ENCODE measurements around the gene RGS12. TPM values are rescaled to one million over a fixed set of nuclear protein-coding genes. Genes with fewer than 3 reads are reported as not detected.
A peak's percentile ranks its signal among the peaks of the same experiment; 100 is the strongest.

RGS12 gene
- polyA plus RNA-seq, 1 donor (not counting 4 experiments of a cell fraction or from before 2014, with no cell fraction given) = 34.0 TPM

GRCh38 chr4:3257103-3257555 lies 35.7 kb upstream of the RGS12 start:
- H3K4me2 ChIP-seq (ENCODE audit: control insufficient read depth, extremely low read depth, insufficient read depth, low read depth, low read length) = no peak overlapping the region
- DNase-seq (ENCODE audit: low read depth, low spot score) = peak; percentile 9
- dilution Hi-C loops (cut with MboI; ENCODE audit: extremely low pct_ligation_motif_present, low sequenced_read_pairs) = no loop called here

DNA sequence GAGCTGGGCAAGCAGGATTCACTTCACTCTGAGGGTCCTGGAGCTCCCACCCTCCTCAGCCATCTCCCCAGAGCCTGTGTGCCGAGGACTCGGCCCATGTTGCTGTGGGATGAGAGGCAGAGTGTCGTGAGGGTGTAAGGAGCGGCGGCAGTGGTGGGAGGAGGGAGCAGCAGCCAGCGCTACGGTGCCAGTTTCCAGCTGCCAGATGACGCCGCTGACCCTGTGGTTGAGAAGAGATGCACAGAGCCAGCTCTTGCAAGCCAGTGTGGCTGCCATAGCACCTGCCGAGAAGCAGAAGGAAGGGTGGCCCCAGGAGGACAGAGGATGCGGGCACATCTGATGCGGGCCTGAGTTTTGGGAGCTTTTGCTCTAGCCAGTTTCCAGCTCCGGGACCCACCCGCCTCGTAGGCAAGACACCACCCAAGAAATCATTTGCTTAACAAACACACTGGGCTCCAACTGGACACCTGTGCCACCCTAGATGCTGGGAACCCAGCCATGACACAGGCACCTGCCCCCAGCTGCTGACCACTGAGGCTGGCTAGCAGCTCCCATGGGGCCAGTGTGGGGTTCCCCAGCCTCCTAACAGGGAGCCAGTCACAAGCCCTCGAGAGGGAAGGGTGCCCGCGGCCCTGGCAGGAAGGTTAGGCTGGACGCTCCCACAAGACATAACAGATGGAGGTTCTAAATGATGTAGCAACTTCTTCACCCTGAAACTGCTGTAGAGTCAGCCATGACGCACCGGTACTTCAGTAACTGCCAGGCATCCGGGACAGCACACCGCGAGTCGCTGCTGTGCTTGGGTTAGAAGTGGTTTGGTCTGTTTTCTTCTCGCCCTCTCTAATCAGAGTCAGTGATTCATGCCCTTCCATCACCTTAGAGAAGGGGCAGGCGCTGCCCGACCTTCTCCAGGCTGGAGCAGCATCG lies 35.0 kb upstream of the RGS12 start:
- dilution Hi-C loops (cut with MboI; ENCODE audit: extremely low pct_ligation_motif_present, low sequenced_read_pairs) = no loop called here
- FAIRE-seq = no peak
- DNase-seq (ENCODE audit: low read depth, low spot score) = no peak
- Histone ChIP-seq H3K27ac (ENCODE audit: control insufficient read depth, insufficient read depth, low read length) (no peak overlapping the region), H3K79me2 (ENCODE audit: control insufficient read depth, insufficient read depth, low read length) (no peaks in the 10 kb centered on the region), H3K4me2 (ENCODE audit: control insufficient read depth, extremely low read depth, insufficient read depth, low read depth, low read length) (no peak overlapping the region), H4K20me1 (ENCODE audit: control insufficient read depth, extremely low read depth, insufficient read depth, low read length) (no peaks in the 10 kb centered on the region), H3K4me3 (ENCODE audit: control insufficient read depth in 2 of 3, extremely low read depth in 1 of 3, insufficient read depth in 2 of 3, low read depth in 1 of 3, low read length in 3 of 3) (no peak overlapping the region), H3K36me3 (ENCODE audit: control insufficient read depth in 2 of 2, extremely low read depth in 1 of 2, insufficient read depth in 2 of 2, low read length in 2 of 2) (no peaks in the 10 kb centered on the region), H3K9me3 (ENCODE audit: control insufficient read depth, low read depth, low read length) (no peaks in the 10 kb centered on the region), H3K4me1 (ENCODE audit: control insufficient read depth, extremely low read depth, insufficient read depth, low read length) (peaks cover 3% of the 10 kb centered on the region), H3K27me3 (ENCODE audit: control insufficient read depth, extremely low read depth, insufficient read depth, low read length) (peaks cover 10% of the 10 kb centered on the region), H3K9ac (ENCODE audit: control insufficient read depth, extremely low read depth, insufficient read depth, low read length) (no peak overlapping the region), H2AFZ (ENCODE audit: control insufficient read depth, low read length) (no peak overlapping the region), H3K9me1 (ENCODE audit: control insufficient read depth, extremely low read depth, insufficient read depth, low read length) (no peaks in the 10 kb centered on the region)
- TF ChIP-seq, protein P1, sequence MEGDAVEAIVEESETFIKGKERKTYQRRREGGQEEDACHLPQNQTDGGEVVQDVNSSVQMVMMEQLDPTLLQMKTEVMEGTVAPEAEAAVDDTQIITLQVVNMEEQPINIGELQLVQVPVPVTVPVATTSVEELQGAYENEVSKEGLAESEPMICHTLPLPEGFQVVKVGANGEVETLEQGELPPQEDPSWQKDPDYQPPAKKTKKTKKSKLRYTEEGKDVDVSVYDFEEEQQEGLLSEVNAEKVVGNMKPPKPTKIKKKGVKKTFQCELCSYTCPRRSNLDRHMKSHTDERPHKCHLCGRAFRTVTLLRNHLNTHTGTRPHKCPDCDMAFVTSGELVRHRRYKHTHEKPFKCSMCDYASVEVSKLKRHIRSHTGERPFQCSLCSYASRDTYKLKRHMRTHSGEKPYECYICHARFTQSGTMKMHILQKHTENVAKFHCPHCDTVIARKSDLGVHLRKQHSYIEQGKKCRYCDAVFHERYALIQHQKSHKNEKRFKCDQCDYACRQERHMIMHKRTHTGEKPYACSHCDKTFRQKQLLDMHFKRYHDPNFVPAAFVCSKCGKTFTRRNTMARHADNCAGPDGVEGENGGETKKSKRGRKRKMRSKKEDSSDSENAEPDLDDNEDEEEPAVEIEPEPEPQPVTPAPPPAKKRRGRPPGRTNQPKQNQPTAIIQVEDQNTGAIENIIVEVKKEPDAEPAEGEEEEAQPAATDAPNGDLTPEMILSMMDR (optimal IDR thresholded peaks at IDR 0.05 in 1 of 3, IDR thresholded peaks at IDR 0.05 in 1 of 3, conservative IDR thresholded peaks at IDR 0.05 in 1 of 3; ENCODE audit: extremely low read depth in 1 of 3, insufficient read depth in 2 of 3, low read length in 3 of 3) = no peak
- no peak for TF ChIP-seq EZH2 (IDR thresholded peaks at IDR 0.05; ENCODE audit: low read length)

More at GRCh38 chr4:3257103-3257555, 35.7 kb upstream of the RGS12 start:
- peaks cover 3% of the 10 kb centered on the region for H3K27me3 ChIP-seq (ENCODE audit: control insufficient read depth, extremely low read depth, insufficient read depth, low read length)
- no peaks in the 10 kb centered on the region for H3K79me2 ChIP-seq (ENCODE audit: control insufficient read depth, insufficient read depth, low read length)
- no peak overlapping the region for H3K4me3 ChIP-seq (ENCODE audit: control insufficient read depth in 2 of 3, extremely low read depth in 1 of 3, insufficient read depth in 2 of 3, low read depth in 1 of 3, low read length in 3 of 3)
- TF ChIP-seq, protein P1 (optimal IDR thresholded peaks at IDR 0.05 in 1 of 3, IDR thresholded peaks at IDR 0.05 in 1 of 3, conservative IDR thresholded peaks at IDR 0.05 in 1 of 3; ENCODE audit: extremely low read depth in 1 of 3, insufficient read depth in 2 of 3, low read length in 3 of 3) = no peak
- TF ChIP-seq EZH2 (IDR thresholded peaks at IDR 0.05; ENCODE audit: low read length) = no peak
- no peak overlapping the region for H3K9ac ChIP-seq (ENCODE audit: control insufficient read depth, extremely low read depth, insufficient read depth, low read length)
- no peaks in the 10 kb centered on the region for H3K36me3 ChIP-seq (ENCODE audit: control insufficient read depth in 2 of 2, extremely low read depth in 1 of 2, insufficient read depth in 2 of 2, low read length in 2 of 2)
- H3K4me1 ChIP-seq (ENCODE audit: control insufficient read depth, extremely low read depth, insufficient read depth, low read length) = peaks cover 3% of the 10 kb centered on the region
- no peaks in the 10 kb centered on the region for H4K20me1 ChIP-seq (ENCODE audit: control insufficient read depth, extremely low read depth, insufficient read depth, low read length)
- no peaks in the 10 kb centered on the region for H3K9me3 ChIP-seq (ENCODE audit: control insufficient read depth, low read depth, low read length)
- no peak for FAIRE-seq
- H3K27ac ChIP-seq (ENCODE audit: control insufficient read depth, insufficient read depth, low read length) = no peak overlapping the region
- no peaks in the 10 kb centered on the region for H3K9me1 ChIP-seq (ENCODE audit: control insufficient read depth, extremely low read depth, insufficient read depth, low read length)
- no peak overlapping the region for H2AFZ ChIP-seq (ENCODE audit: control insufficient read depth, low read length)

Data from keratinocyte (primary cell).